HG03108 (cell line): ENCODE measurements around the gene RBM5.
"Not testable (repeated sequence)": the region's sequence is repeated elsewhere in the genome, so short reads cannot be mapped to it uniquely, and the experiment has no call there.

ENCODE experiments used
- ATAC-seq: cut with Tn5 transposase; IDR thresholded peaks from one replicate; pipeline ENCODE4 v1.9.1; 2021; ENCODE audit warnings: moderate library complexity; ENCODE audit not compliant: unreplicated experiment

RBM5 gene

DNA sequence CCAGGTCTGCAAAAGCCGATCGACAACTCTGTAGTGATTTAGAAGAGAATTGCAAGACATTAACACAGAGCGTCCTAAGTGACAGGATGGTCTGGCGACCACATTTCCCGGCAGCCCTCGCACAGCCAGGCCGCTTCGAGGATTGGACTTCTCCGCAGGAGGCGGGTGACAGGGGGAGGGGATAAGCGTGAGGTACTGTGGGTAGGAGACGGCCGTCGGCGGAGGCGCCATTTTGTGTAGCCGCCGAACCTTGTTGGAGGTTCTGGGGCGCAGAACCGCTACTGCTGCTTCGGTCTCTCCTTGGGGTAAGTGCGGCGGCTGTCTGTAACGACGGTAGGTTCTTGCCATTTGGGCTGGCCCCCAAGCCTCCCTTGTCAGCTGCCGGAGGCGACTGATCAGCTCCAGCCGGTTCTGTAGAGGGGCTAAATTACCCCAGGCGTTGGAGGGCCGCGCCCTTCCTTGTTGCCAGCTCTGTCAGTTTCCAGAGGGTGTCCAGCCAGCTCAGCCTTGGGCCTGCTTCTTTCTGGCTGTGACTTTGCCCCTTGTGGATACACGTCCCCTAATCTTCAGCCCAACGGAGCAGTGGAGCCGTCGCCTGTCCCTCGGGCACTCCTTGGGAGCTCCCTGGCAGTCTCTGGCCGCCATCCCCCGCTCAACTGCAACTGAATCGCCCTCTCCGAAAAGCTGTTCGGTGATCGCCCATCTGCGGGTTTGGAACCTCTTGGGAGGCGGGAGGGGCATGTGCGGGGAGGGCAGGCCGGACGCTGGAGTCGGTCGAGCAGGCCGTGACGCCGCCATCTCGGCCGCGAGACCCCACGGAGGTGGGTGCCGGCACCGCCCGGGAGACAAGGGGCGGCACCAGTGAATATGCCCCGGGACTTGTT lies at the start of gene RBM5:
RBM5 (plus strand) TSS at position 195 of the 884 bp plus-strand sequence. CDS start 1,516 bp downstream, outside the sequence.
- ATAC-seq: peak; percentile 95

DNA sequence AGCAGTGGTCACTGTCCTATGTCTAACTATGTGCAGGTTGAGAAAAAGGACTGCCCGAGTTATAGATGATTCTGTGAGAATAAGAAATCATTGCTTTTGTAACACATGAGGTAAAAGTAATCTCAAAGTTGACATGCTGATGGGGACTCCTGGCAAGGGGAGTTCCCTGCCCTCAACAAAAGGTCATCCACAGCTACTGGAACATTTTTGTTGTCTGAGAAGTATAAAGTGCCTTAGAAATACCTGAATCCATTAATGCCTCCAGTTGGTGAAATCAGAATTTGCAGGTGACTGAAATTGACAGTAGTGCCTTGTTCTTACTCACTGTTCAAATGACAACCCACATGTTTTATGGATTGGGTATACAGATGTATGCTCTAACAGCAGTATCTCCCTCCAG lies 43.7 kb upstream of the RBM5 start:
- no peak for ATAC-seq

DNA sequence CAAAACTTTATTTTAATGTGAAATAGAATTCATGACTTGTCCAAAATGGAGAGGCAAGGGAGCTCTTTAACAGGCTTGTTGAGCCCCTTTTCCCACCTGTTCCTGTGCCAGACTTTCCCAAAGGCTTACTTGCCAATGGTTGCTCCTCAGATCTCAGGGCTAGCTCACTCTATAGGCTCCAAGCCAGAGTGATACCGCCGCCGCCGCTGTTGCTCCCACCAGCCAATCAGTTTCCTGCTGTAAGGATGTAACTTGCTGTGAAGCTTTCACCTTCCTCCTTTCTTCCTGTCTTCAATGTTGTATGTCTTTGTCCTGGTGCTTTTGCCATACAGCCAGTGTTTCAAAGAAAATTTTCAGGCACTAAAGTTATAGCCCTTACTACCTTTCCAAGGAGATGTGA lies 41.3 kb upstream of the RBM5 start:
- ATAC-seq: no peak

DNA sequence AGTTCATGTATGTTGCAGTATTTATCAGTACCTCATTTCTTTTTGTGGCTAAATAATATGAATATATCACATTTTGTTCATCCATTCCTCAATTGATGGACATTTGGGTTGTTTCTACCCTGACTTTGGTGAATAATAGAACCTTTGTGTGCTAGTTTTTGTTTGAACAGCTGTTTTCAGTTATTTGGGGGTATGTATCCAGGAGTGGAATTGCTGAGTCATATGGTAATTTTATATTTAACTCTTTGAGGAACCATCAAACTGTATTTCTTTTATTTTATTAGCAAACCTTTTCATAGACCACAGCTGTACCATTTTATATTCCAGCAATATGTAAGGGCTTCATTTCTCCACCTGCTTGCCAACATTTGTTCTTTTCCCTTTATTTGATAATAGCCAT lies 38.4 kb upstream of the RBM5 start:
- ATAC-seq: no peak

DNA sequence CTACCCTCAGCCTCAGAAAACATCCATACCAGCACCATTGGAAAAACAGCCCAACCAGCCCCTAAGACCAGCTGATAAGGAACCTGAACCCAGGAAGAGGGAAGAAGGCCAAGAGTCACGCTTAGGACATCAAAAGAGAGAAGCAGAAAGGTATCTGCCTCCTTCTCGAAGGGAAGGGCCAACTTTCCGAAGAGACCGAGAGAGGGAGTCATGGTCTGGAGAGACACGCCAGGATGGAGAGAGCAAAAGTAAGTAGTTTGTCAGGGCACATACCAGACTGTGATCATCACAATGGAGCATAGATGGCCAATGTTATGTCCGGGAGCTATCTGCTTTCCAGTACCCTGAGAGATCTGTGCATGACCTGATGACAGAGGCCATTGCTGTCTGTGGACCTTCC lies 31.0 kb upstream of the RBM5 start:
- ATAC-seq: no peak

DNA sequence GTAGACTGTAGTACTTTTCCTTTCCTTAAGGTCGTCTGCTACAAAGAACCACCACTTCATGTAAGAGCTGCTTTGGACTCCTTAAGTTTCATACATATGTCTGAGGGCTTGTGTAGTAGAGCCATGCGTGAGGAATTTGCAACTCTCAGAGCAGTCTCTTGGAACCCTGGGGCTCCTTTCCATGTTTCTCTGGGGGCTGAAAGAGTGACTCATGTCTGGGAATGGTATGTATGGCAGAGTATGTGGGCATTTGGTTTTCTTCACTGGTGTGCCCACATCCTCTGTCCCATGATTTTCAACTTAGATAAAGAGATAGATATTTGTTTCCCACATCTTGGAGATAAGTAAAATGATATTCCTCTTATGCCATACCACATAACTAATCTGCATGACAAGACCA lies 20.6 kb upstream of the RBM5 start:
- ATAC-seq: no peak

DNA sequence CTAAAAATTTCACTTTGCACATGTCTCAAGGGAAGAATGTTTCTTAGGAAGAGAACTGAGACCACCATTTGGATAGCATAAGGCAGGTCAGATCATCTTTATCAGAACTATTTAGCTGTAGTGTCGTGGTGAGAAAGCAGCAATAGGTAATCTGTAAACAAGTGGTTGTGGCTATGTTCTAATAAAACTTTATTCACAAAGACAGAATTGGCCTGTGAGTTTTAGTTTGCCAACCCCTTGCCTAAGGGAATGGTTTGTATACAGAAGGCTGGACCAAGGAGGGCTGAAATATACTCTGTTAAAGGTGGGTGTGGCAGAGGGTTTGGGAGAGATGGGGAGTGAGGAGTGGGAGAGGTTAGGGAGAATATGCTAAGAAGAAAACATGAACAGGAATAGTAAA lies 10.6 kb upstream of the RBM5 start:
- no peak for ATAC-seq

DNA sequence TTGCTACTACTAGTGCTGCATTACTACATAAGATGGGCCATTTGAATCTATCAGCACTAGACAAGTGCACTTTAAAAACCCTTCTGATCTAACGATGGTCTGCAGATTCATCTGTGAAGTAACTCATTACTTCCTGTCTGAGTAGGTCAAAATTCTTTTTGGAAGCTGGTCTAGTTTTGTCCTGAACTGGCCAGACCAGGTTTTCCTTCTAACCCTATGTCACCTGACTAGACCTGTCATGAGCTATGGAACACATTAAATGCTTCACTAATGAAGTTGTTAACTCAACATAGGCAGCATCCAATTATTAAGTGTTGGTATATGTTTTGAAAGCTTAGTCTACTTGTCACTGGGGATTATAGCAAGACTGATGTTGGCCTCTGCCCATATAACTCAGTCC lies 10.1 kb upstream of the RBM5 start:
- ATAC-seq: no peak

DNA sequence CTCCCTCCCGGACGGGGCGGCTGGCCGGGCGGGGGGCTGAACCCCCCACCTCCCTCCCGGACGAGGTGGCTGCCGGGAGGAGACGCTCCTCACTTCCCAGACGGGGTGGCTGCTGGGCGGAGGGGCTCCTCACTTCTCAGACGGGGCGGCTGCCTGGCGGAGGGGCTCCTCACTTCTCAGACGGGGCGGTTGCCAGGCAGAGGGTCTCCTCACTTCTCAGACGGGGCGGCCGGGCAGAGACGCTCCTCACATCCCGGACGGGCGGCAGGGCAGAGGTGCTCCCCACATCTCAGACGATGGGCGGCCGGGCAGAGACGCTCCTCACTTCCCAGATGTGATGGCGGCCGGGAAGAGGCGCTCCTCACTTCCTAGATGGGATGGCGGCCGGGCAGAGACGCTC lies 3.8 kb upstream of the RBM5 start:
- ATAC-seq: not testable (repeated sequence)

DNA sequence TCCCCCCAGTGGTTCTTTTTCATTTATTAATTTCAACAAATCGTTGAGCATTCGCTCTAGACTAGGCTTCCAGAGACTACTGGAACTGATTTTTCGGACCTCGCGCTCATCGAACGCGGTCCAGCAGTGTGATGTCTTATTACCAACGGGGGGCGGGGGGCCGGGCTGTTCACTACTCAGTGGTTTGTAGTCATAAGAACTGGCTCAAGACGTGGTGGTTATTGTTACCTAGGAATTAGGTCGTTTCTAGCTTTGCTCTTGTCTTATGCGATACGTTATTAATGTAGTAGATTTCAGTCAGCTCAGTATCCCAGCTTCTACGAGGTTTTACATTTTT lies 858 bp downstream of the RBM5 start:
- ATAC-seq: no peak

DNA sequence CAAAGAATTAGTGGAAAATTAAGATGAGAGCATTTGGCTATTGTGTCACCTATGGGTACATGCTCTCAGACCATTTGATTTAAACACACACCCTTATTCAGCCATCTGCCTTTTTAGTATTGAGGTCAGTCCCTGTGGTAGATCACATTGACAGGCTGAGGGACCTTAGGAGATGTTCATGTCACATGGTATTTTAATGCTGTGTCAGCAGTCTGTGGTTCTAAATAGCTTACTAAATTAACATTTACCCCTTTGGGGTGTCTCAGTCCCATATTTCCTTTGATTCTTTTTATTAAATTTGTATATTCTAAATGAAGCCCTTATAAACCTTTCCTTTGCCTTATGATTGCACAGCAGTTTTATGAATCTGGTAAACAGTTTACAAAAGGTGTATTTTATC lies 2.3 kb downstream of the RBM5 start:
- ATAC-seq: no peak

DNA sequence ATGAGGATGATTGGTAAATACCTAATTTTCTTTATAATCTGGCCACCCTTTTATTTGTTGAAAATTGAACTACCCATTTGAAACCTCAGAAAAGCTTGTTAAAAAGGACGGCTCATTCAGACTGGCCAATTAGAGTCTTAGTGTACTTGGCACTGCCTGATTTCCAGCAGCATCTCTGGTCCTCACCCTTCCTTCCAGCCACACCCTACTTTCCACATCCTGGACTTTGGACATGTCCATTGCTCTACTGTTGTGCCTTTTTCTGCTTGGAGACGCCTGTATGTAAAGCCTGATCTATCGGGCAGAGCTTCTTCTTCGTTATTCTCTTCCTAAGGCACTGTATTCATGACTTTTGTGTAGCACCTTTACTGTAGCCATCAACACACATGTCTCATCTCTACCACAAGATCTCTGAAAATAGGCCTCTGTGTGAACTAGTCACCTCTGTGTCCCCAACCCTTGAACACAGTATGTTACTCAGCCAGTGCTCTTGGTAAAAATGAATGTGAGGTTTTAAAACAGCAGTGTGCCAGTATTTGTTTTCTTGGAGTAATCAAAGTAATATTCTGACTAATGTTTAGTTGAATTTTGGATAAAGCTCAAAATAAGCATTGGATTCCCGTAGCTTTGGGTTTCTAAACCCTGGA lies 6.8 kb downstream of the RBM5 start:
- no peak for ATAC-seq

DNA sequence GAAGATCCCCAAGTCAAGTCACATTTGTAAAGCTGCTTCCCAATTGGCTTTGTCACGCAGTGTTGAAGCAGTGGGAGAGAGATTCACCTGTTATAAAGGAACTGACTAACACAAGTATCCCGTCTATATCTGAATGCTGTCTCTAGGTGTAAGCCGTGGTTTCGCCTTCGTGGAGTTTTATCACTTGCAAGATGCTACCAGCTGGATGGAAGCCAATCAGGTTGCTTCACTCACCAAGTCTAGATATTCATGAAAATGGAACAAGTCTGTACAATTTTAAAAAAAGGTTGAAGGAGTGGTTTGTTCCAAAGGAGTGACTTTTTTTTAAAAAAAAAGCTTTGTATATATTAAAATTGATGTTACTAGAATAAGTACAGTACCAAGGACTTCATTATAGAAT lies 11.7 kb downstream of the RBM5 start:
- no peak for ATAC-seq

DNA sequence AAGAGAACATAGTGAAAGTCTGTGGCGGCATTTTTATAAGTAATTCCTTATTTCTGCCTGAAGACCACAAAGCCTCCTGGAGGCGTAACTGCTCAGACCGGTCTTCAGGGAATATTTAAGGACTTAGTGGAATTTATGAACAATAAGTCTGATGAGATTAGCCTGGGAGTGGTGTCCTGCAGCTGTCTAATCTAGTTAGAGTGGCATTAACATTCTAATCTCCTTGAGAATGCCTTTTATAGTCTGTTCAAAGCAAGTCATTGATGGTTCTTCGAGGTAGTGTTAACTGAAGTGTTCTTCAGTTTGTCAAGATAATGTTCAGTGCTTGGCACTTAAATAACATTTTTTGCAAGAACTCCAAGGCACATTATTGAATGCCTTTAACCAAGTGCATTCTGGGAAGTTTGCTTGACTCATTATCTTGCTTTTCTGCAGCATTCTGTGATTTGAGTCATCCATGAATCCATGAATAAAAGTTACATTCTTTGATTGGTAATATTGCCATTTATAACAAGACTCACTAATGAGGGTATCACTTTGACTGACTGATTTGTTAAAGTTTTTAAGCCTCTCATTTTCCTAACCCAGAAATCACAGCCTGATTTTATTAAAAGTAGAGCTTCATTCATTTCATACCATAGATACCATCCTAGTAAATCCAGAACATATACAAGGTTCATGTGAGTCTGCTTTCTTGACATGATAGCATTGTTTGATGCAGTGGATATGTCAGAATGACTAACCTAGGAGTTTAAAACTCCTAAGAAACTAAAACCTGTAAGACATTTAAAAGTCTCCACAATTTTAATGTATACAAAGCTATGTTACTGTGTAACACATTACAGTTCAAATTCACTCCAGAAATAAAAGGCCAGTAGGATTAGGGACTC lies 12.5 kb downstream of the RBM5 start:
- ATAC-seq: no peak

DNA sequence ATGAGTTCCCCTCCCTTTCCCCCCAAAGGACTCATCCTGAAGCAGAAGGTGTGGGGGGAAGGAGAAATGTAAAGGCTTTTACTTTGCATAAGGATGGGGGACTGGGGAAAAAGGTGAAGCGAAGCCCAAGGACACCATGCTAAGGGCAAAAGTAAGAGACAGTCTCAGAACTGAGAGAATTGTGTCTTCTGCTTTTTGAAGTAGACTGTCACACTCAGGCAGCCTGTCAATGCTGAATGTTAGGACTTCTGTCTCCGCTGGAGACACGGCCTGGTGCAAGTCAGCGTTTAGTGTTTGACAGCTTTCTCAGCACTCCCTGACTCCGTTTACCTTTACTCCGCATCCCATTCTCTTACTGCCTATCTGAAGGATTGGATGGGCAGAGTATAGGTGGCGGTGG lies 13.8 kb downstream of the RBM5 start:
- no peak for ATAC-seq

DNA sequence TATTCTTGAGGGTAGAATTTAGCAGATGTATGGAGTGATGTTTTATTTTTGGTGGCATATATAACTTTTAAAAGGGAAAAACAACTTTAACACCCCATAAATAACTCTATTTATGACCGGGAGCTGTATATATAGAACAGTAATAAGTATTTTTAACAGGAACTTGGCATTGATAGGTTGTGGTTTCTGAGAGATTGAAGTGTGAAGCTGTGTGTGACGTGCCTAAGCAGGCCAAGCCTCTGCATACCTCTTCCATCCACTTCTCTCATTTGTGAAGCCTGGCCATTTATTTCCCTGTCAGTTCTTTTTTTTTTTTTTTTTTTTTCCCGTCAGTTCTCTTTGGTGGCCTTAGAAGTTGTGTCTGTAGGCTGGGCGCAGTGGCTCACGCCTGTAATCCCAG lies 23.0 kb downstream of the RBM5 start:
- no peak for ATAC-seq

DNA sequence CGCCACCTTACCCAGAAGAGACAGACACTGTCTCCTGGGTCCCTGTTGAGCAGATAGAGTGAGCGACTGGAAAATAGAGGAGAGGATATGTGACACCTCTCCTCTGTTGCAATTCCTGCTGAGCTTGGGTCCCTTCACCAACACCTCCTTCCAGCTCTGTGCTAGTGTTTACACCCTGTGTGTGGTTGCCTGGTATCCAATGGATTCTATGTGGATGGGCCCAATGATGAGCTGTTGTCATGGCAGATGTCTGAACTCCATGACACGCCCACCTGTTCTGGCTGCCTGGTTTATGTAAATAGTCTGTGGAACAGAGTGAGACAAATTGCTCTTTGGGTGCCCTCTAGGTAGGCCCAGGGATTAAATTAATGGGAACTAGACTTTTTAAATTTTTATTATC lies 23.7 kb downstream of the RBM5 start:
- ATAC-seq: no peak

DNA sequence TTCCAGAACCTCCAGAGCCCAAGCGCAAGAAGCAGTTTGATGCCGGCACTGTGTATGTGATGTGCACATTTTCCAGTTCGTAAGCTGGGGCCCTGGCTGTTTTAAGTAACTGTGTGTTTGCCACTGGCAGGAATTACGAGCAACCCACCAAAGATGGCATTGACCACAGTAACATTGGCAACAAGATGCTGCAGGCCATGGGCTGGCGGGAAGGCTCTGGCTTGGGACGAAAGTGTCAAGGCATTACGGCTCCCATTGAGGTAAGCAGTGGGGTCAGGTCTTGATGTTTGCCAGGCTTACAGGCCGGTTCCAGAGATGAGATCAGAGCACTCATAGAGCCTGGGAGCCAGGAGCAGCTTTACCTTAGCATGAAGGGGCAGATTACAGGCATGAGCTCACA lies 28.4 kb downstream of the RBM5 start:
- no peak for ATAC-seq

DNA sequence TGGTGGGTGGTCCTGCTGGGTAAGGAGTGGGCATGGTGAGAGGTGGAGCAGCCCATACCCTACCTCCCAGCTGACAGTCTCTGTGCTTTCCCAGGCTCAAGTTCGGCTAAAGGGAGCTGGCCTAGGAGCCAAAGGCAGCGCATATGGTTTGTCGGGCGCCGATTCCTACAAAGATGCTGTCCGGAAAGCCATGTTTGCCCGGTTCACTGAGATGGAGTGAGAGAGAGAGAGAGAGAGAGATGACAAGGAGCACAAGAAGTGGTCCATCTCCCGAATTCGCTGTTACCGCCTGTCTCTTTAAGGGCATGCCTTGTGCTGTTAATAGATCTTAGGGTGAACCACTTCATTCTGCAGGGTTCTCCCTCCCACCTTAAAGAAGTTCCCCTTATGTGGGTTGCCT lies 29.5 kb downstream of the RBM5 start:
- no peak for ATAC-seq

DNA sequence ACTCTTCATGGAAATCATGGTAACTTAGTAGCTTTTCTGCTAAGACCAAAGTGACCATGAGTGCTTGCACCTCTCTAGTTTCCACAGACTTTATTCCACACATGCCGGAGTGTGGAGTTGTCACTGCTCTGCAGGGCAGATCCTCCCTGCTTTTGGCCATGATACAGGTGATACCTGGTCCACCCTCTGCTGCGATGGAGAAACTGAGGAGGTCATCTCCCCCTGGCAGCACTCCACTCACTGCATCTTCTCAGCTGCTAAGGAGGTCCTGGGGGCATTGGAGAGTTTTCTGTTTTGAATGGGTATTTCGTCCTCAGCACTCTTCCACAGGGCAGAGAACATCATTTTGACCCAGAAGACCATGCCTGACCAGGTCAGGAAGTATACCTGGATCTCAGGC lies 31.1 kb downstream of the RBM5 start:
- no peak for ATAC-seq

DNA sequence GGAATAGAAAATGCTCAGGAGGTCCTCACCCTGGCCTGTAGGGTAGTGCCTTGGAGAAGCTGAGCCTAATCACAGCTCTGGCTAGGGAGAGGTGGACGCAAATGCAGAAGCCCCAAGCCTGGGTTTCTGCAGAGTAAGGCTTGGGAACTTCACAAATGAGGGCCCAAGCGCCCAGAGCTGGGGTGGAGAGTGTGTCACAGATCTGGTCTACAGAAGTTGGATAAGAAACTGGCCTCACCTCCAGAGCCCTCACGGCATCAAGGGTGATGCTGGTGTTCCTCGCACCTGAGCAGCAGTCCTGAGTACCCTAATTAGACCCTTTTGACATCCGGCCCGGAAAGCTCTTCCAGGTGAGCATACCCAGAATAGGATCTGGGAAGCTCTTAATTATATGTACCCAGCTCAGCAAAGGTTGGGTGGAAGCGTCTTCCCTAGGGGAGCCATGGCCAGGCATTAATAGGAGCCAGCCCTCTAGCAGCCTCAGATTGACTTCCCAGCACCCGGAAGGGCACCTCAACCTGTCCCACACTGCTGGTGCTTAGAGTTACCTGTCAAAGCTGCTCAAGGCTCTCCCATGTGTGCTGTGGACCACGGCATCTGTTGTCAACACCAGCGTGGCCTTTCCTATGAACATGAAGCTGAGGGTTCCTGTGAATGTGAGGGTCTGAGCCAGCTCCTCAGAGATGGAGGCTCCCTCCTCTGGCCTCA lies 31.8 kb downstream of the RBM5 start:
- no peak for ATAC-seq
